Activated CD4-positive, alpha-beta T cell treated with anti-CD3 and anti-CD28 coated beads, Interleukin-2, amount 50 U/mL, for 1 hour (primary cell): ENCODE measurements around the gene FBXO46.

Source experiments
- DNase-seq: peaks from one replicate; pipeline ENCODE4 v3.0.0-alpha.2; 2020

FBXO46 gene, protein sequence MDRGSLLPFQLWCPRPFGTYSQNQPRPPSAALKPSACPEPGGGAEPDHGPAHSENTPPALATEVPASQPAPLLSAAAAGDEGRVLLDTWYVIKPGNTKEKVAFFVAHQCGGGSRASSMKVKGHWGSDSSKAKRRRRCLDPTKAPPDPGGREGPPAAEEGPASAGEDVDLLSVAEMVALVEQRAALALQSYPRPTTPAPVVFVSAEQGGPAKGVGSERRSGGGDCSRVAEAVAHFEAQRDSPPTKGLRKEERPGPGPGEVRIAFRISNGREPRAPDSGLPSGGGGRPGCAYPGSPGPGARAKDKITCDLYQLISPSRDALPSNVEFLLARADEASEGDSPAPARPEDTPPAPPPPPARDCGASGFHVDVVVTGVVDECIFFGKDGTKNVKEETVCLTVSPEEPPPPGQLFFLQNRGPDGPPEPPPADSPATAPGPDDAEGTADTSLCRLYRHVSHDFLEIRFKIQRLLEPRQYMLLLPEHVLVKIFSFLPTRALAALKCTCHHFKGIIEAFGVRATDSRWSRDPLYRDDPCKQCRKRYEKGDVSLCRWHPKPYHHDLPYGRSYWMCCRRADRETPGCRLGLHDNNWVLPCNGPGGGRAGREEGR

DNA sequence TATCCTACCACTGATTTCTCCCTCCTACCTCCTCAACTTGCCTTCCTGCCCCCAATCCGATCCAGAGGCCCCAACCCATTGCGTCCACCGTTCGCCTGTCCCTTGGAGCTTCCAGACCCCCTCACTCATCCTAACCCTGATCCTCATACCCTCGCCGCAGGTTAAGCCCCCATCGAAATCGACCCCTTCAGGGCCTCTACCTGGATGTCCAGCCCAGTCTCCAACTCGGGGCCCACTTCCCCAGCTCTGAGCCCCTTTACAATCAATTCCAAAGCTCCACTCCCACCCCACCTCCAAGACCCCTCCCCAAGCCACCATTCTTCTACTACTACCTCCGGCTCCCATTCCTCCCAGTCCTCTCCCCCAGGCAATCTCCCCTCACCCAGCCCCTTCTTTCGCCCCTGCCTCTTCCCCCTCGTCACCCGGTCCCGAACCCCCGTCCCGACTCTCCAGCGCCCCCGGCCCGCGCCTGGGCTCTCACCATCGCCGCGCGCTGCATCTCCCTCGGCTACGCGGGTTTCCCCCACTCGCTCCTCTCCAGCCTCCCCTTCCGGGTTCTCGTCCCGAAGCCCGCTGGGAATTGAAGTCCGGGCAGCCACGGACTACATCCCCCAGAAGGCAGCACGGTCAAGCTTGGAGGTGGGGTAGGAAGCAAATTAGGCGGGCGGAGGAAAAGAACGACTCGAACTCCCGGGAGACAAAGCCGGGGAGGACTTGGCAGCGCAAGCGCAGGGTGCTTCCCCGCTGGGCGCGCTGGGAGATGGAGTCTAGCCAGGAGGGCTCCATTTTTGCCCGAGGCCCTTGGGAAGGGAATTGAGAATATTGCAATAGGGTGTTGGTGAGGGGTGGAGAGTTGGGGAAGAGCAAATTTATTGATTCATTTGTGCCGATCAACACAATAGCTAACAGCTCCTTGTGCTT lies at the start of gene FBXO46:
Gene FBXO46 (minus strand): TSS at position 529 of the 921 bp plus-strand sequence. CDS start 17,401 bp downstream, outside the sequence.
- DNase-seq = peak; percentile 92

DNA sequence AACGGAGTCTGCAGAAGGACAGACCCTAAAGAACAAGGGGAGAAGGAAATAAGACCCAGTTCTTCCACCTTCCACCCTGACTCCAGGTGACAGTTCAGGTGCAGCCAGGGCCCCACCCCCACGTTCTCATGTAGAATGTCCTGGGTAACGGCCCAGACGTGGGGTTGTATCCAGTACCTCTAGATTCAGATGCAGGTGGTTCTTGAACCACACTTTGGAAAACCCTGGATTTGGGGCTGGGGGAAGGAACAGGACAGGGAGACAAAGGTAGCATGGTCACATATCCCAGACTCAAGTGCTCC lies 49.4 kb upstream of the FBXO46 start:
- no peak for DNase-seq

DNA sequence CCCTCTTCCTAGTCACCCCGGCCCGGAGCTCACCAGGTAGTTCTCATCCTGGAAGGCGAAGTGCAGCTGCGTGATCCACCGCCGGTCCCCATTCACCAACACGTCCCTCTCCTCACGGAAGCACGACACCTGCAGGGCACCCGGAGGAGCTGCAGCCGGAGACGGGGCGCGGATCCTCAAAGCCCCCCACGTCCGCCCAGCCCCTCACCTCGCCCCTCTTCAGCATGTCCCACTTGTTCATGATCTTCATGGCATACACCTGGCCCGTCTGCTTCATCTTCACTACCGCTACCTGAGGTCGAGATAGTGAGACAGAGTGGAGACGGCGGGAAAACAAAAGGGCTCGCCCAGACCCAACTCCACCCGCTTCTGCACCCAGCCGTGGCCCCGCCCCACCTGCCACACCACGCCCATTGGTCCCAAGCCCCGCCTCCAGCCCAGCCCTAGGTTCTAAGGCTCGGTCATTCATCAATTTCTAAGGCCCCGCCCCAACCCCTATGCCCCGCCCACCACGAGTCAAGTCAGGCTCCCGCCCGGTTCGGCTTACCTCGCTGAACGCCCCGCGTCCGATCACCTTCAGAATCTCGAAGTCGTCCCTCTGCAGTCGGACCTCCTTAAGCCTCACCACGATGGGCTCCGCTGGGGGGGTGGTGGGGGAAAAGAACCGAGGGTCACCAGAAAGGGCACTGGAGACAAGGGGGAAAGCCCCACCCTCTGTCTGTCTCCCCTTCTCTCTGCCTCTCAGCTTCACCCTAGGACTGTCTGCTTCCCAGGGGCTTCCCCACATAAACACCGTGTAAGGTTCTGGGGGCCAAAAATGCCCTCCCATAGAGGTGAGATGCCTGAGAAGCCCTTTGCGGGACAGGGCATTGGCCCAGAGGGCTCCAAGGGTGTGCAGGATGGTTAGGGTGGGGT lies 48.8 kb upstream of the FBXO46 start:
- peak; percentile 80 for DNase-seq

DNA sequence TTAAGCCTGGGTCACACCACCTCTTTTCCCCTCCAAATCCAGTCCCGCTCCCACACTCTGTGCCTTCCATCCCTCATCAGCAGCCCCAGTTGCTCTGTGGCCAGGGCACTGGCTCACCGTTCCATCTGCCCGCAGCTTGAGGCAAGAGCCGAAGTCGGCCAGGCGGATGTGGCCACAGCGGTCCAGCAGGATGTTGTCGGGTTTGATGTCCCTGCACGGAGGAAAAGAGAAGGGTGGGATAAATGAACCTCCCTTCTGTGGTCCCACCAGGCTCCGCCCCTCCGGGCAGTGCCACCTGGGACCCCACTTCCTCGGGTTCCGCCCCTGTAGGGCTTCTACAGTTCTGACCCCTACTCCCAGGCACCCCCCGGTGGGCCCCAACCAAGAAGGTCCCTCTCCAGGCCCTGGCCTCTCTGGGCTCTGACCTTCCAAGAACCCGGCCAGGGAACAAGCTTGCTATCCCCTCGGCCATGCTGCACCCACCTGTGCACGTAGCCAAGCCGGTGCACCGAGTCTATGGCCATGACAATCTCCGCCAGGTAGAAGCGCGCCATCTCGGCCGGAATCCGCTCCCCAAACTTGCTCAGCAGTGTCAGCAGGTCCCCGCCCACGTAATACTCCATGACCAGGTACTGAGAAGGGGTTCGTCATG lies 47.4 kb upstream of the FBXO46 start:
- no peak for DNase-seq

DNA sequence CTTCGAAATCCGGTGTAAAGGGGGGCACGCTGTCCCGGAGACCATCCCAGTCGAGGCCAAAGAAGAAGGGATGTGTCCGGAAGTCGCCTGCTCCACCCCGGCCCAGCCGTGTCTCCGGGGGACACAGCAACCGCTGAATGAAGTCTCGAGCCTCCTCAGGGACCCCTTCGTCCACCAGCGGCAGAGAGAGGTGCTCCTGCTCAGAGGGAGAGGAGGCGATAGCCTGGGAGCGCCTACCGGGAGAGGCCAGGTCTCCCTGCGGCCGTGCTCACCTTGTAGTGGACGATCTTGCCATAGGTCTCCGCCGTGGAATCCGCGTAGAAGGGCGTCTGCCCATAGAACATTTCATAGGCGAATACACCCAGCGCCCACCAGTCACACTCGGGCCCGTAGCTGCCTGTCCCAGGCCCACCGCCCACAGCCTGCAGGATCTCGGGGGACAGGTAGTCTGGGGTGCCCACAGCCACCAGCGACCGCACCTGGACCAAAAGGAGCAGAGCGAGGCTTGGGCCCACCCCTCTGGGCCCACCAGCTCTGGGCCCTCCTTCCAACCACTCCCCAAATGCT lies 46.8 kb upstream of the FBXO46 start:
- no peak for DNase-seq

DNA sequence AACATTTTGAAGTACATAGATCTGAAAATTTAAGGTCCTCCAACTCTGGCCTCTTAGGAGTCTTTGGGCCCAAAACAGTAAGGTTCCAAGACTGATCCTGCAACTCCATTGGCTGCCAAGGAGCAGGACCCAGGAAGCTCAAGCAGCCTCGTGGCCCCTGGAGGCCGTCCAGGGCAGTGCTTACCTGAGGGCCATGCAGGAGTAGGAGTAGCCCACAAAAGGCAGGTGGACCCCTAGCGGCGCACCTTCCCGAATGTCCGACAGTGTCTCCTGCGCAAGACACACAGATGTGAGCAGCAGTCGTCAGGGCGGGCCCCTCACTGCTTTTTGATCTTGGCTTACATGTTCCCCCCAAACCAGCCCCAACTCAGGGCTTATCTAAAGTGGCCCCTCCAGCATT lies 44.1 kb upstream of the FBXO46 start:
- DNase-seq = no peak

DNA sequence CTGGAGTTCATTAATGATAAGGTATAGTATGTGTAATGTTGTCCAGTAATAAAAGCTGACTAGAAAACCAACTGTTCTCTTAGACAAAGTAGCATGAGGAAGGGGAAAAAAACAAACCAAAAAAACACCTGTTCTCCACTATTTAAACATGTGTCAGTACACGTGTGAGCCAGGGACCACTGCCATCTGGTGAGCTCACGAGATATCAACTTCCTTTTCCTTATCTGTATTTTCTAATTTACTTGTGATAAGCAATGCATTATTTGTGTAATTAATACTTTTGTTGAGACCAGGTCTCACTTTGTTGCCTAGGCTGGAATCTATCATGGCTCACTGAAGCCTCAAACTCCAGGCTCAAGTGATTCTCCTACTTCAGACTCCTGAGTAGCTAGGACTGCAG lies 42.7 kb upstream of the FBXO46 start:
- no peak for DNase-seq

DNA sequence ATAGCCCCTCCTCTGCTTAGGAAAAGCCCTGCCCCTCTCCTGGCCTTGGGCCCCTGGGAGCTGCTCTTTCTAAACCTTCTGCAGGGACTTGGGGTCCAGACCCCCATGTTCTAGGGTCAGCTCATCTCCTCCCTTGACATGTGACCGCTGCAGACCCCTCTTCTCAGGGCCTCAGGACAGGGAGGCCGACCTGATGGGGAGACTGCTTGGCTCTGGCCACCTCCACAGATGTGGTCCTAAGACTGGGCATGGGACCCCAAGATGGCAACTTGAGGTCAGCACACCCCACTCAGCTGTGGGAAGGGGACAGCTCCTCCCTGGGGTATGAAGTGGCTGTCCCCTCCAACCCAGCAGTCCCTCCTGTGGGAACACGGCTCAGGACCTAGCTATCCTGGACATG lies 42.2 kb upstream of the FBXO46 start:
- DNase-seq = no peak

DNA sequence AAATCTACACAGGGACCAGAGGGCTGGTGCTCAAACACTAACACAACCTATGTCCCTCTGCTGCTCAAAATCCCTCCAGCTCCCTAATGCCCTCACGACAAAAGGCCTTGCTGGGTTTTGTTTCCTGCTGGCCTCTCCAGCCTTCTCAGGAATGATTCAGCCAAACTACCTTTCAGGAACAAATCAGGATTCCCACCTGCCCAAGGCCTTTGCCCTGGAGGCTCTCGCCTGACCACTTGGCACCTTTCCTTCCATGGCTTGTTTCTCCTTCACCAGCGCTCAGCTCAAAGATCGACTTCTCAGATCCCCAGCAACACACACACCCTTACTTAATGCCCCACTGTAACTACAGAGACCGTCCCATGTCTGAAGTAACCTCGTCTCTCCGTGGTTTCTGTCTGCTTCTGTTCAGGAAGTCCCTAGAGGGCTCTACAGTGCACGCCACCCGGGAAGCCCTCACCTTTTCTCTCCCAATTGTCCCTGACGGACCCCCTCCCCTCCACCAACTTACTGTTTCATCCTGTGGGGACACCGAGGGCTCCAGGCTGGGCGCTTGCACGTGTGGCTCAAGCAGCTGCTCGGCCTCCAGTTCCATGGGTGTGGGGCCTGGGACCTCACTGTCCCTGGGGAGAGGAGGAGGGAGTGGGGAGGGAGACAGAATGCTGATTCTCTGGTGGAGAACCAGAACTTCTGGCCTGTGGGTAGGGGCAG lies 41.6 kb upstream of the FBXO46 start:
- DNase-seq = no peak

DNA sequence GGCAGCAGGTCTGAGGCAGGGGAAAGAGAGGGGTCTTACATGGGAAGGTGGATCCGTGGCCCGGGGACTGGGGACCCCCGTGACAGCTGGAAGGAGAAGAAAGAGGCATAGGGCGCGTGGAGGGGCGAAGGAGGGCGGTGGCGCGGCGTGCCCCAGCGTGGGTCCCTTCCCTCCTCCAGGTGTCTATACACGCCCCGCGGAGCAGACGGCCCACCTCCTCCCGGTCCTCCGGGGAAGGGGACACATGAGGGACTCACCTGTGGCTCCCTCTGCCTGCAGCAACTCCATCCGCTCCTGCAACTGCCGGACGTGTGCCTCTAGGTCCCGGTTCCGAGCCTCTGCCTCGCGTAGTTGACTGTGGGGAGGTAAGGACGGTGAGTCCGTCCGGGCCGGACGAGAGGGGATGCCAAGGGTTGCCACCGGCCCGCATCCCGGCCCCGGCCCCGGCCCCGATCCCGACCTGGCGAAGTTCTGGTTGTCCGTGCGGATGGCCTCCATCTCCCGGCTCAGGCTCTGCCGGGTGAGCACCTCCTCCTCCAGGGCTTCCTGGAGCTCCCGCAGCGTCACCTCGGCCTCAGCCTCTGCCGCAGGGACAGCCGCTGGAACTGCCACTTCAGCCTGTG lies 40.7 kb upstream of the FBXO46 start:
- no peak for DNase-seq

DNA sequence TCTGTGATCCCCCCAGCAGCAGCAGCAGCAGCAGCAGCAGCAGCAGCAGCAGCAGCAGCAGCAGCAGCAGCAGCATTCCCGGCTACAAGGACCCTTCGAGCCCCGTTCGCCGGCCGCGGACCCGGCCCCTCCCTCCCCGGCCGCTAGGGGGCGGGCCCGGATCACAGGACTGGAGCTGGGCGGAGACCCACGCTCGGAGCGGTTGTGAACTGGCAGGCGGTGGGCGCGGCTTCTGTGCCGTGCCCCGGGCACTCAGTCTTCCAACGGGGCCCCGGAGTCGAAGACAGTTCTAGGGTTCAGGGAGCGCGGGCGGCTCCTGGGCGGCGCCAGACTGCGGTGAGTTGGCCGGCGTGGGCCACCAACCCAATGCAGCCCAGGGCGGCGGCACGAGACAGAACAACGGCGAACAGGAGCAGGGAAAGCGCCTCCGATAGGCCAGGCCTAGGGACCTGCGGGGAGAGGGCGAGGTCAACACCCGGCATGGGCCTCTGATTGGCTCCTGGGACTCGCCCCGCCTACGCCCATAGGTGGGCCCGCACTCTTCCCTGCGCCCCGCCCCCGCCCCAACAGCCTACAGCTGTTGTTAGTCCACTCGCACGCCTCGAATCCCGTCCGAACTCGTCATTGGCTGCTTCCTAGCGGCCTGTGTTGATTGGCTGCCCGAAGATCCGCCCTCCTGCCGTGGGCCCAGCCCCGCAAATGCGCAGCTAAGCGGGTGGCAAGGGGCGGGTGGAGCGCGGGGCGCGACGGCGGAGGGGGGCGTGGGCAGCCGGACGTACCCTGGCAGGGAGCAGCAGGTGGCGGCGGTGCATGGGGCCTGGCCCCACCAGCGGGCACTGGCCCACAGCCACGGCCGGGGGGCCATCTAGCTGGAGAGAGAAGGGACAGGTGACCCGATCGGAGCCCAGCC lies 39.8 kb upstream of the FBXO46 start:
- DNase-seq = peak; percentile 88

DNA sequence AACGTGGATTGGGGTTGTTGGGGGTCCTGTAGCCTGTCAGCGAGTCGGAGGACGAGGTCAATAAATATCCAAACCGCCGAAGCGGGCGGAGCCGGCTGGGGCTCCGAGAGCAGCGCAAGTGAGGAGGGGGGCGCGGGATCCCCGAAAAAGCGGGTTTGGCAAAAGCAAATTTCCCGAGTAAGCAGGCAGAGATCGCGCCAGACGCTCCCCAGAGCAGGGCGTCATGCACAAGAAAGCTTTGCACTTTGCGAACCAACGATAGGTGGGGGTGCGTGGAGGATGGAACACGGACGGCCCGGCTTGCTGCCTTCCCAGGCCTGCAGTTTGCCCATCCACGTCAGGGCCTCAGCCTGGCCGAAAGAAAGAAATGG lies 39.1 kb upstream of the FBXO46 start:
- DNase-seq = peak; percentile 53

DNA sequence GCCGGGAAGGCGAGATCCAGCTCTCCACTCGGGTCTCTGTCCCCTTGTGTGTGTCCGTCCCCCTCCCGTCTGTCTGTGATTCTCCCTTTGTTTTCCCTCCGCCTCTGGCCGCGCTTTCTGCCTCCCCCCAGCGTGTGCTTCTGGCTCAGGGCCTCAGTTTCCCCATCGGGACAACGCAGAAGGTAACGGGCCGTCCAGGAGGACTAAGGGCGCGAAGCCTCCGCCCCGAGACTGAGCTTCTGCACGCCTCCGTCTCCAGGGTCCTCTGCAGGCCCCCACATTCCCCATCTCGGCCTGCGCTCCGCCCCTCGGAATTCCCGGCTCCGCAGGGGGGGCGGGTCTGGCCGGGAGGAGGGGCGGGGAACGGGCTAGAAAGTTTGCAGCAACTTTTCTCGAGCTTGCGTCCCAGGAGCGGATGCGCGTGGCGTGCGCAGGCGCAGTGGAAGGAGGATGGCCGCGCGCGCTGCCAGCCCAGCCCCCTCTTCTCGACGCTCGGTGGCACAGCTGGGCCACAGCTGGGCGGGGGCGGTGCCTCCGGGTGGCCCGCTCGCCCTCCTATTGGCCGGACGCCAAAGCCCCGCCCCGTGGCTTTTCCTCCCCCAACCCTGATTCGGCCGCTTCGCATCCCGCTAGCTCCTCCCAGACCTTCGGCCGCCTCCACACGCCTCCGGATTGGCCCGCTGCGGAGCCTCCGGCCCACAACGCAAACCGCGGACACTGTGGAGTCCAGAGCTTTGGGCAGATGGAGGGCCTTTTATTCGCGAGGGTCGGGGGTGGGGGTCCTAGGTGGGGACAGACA lies 38.5 kb upstream of the FBXO46 start, which contains the start of gene SIX5:
Gene SIX5 (minus strand): TSS at position 269 of the 799 bp plus-strand sequence. CDS start 408 bp downstream, outside the sequence.
- DNase-seq = peak; percentile 93

DNA sequence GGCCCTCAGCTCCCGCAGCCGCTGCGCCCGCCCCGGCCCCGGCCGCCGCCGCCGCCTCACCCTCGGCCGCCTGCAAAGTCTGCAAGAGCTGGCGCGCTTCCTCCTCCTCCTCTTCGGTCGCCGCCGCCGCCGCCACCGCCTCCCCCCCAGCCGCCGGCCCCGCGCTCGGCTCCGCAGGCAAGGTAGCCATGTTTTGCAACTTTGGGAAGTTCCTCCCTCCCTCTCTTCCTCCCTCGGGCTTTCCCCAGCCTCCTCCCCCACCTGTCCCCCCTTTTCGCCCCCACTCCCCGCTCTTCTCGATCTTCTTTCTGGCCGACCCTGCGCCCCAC lies 37.9 kb upstream of the FBXO46 start:
- peak; percentile 28 for DNase-seq

DNA sequence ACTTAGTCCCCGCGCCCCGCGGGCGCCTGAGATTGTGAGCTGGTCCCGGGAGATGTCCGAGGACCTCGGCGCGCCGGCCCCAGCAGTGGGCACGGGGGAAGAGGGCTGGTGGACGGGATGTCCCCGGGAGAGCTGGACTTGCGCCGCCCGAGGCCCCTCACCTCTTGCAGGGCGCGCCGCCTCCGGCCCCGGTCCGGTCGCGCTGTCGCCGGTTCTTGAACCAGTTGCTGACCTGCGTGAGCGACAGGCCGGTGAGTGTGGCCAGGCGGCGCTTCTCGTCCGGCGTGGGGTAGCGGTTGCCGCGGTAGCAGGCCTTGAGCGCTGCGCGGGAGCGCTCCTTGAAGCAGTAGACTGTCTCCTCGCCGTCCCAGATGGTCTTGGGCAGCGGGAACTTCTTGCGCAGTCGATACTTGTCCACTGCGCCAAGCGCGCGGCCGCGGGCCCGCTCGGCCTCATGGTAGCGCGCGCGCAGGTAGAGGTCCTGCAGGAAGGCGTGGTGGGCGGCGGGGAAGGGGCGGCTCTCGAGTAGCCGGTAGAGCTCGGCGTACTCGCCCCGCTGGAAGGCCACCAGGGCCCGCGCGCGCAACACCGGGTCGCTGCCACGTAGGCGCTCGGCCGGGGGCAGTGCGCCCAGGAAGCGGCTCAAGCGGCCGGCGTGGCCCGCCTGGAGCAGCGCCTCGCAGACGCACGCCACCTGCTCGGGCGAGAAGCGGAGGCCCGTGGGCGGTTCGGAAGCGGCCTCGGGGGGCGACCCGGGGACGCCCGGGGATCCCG lies 37.4 kb upstream of the FBXO46 start:
- DNase-seq = no peak

DNA sequence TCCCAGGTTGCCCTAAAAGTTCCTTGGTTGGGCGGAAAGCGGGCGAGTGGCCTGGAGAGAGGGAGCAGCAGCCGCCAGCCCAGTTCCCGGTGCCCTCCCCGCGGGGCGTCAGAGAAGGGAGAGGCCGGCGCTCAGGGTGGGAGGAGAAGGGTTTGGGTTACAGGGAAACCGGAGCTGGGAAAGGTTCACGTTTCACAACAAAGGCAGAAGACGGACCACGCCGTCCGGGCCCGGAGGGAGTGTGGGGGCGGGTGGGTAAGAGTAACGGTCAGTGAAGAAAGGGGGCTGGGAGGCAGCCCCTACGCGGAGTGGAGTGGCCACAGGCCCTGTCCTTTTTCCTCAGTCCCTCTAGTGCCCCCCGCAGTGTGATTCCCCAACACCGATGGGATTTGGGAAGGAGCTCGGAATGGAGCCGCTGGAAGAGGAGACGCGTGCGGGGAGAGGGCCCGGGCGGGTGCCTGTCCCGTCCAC lies 36.7 kb upstream of the FBXO46 start:
- DNase-seq = no peak

DNA sequence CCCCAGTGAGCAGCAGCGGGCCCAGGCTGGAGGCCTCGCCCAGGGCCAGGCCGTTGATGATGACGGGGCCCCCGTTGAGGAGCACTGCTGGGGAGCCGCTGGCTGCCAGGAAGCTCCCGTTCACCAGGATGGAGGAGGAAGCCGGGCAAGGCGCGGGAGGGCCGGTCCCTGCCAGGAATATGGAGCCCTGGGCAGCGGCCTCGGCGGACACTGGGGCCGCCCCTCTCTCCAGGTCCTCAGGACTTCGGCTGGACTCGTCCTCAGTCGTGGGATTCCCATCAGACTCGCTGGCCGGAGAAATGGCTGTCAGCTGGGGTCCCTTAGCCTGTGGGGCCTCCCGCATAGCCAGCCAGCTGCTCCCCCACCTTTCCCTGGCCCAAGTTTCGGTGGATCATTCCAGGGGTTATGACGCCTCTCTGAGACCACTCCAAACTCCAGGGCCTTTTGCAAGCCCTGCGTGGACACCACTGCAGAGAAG lies 36.2 kb upstream of the FBXO46 start:
- no peak for DNase-seq
